ENCODE measurements around the gene TLCD3B.

Gene TLCD3B

DNA sequence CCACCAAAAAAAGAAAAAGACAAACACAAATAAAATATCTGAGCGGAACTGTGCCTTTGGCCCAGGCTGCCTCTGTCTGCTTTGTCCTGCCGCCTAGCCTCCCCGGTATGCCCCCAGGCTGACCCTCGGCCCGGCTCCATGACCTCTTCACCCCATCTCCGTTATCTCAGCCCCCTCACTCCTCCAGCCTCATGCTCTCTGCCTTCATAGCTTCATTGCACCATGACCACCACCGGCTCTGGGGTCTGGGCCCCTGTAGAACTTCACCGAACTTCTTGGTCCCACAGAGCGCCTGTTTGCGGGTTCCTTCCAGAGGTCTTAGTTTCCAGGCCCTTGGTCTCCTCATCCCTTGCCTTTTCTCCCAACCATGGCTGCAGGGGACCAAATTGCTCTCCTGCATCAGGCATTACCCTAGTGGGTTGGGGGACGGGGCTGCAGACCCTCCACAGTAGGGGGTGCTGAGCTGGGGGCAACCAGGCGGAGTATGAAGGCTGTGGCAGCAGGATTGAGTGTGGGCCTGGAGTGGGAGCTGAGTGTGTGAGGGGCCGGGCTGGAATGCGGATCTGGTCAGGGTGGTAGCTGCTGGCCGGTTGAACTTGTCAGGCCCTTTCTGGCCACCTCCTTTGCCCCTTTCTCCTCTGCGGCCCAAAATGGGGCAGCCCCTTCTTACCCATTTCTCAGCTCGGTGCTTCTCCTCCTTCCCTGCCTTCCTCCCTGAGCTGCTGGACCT, 42.6 kb downstream of the TLCD3B start:
- TF ChIP-seq, protein P1, sequence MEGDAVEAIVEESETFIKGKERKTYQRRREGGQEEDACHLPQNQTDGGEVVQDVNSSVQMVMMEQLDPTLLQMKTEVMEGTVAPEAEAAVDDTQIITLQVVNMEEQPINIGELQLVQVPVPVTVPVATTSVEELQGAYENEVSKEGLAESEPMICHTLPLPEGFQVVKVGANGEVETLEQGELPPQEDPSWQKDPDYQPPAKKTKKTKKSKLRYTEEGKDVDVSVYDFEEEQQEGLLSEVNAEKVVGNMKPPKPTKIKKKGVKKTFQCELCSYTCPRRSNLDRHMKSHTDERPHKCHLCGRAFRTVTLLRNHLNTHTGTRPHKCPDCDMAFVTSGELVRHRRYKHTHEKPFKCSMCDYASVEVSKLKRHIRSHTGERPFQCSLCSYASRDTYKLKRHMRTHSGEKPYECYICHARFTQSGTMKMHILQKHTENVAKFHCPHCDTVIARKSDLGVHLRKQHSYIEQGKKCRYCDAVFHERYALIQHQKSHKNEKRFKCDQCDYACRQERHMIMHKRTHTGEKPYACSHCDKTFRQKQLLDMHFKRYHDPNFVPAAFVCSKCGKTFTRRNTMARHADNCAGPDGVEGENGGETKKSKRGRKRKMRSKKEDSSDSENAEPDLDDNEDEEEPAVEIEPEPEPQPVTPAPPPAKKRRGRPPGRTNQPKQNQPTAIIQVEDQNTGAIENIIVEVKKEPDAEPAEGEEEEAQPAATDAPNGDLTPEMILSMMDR (conservative IDR thresholded peaks at IDR 0.05) = no peak
- TF ChIP-seq ZFX (IDR thresholded peaks at IDR 0.05) = no peak
- H3K27ac ChIP-seq = no peak overlapping the region

DNA sequence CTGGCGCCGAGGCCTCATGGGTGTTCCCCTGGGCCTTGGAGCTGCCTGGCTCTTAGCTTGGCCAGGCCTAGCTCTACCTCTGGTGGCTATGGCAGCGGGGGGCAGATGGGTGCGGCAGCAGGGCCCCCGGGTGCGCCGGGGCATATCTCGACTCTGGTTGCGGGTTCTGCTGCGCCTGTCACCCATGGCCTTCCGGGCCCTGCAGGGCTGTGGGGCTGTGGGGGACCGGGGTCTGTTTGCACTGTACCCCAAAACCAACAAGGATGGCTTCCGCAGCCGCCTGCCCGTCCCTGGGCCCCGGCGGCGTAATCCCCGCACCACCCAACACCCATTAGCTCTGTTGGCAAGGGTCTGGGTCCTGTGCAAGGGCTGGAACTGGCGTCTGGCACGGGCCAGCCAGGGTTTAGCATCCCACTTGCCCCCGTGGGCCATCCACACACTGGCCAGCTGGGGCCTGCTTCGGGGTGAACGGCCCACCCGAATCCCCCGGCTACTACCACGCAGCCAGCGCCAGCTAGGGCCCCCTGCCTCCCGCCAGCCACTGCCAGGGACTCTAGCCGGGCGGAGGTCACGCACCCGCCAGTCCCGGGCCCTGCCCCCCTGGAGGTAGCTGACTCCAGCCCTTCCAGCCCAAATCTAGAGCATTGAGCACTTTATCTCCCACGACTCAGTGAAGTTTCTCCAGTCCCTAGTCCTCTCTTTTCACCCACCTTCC, 43.5 kb downstream of the TLCD3B start:
- no peak overlapping the region for H3K27ac ChIP-seq
- TF ChIP-seq ZFX (IDR thresholded peaks at IDR 0.05) = no peak
- TF ChIP-seq, protein P1 (conservative IDR thresholded peaks at IDR 0.05) = no peak

DNA sequence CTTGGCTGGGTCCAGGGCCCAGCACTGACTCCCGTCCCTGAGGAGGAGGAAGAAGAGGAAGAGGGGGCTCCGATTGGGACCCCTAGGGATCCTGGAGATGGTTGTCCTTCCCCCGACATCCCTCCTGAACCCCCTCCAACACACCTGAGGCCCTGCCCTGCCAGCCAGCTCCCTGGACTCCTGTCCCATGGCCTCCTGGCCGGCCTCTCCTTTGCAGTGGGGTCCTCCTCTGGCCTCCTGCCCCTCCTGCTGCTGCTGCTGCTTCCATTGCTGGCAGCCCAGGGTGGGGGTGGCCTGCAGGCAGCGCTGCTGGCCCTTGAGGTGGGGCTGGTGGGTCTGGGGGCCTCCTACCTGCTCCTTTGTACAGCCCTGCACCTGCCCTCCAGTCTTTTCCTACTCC, 44.1 kb downstream of the TLCD3B start:
- no peak overlapping the region for H3K27ac ChIP-seq
- TF ChIP-seq, protein P1 (conservative IDR thresholded peaks at IDR 0.05) = no peak
- no peak for TF ChIP-seq ZFX (IDR thresholded peaks at IDR 0.05)

DNA sequence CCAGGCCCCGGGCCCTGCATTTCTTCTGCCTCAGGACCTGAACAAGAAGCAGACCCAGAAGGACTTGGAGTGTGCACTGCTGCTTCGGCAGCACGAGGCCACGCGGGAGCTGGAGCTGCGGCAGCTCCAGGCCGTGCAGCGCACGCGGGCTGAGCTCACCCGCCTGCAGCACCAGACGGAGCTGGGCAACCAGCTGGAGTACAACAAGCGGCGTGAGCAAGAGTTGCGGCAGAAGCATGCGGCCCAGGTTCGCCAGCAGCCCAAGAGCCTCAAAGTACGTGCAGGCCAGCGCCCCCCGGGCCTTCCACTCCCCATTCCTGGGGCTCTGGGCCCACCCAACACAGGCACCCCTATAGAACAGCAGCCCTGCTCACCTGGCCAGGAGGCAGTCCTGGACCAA, 44.8 kb downstream of the TLCD3B start:
- H3K27ac ChIP-seq = no peak overlapping the region
- TF ChIP-seq, protein P1 (conservative IDR thresholded peaks at IDR 0.05) = no peak
- TF ChIP-seq ZFX (IDR thresholded peaks at IDR 0.05) = no peak

DNA sequence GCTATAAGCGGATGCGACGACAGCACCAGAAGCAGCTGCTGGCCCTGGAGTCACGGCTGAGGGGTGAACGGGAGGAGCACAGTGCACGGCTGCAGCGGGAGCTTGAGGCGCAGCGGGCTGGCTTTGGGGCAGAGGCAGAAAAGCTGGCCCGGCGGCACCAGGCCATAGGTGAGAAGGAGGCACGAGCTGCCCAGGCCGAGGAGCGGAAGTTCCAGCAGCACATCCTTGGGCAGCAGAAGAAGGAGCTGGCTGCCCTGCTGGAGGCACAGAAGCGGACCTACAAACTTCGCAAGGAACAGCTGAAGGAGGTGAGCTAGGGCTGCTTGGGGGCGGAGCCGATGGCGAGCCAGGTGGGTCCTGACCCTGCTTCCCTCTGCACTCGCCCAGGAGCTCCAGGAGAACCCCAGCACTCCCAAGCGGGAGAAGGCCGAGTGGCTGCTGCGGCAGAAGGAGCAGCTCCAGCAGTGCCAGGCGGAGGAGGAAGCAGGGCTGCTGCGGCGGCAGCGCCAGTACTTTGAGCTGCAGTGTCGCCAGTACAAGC, 45.7 kb downstream of the TLCD3B start:
- H3K27ac ChIP-seq = no peak overlapping the region
- TF ChIP-seq, protein P1 (conservative IDR thresholded peaks at IDR 0.05) = no peak
- TF ChIP-seq ZFX (IDR thresholded peaks at IDR 0.05) = no peak

DNA sequence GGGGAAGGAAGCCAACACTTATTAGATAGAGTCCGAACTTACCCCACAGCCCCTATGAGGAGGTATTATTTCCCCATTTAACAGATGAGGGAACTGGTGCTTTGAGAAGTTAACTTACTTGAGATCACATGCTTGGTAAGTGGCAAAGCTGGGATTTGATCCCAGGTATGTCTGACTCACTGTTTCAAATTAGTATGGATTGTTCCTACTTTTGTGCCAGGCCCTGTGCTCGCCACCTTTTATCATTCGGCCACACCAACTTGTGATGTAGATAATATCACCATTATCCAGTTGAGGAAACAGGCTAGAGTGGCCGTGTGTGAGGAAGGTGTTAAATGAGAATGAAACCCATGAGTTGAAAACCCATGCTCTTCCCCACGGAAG, 46.3 kb downstream of the TLCD3B start:
- no peak overlapping the region for H3K27ac ChIP-seq
- TF ChIP-seq, protein P1 (conservative IDR thresholded peaks at IDR 0.05) = no peak
- TF ChIP-seq ZFX (IDR thresholded peaks at IDR 0.05) = no peak

DNA sequence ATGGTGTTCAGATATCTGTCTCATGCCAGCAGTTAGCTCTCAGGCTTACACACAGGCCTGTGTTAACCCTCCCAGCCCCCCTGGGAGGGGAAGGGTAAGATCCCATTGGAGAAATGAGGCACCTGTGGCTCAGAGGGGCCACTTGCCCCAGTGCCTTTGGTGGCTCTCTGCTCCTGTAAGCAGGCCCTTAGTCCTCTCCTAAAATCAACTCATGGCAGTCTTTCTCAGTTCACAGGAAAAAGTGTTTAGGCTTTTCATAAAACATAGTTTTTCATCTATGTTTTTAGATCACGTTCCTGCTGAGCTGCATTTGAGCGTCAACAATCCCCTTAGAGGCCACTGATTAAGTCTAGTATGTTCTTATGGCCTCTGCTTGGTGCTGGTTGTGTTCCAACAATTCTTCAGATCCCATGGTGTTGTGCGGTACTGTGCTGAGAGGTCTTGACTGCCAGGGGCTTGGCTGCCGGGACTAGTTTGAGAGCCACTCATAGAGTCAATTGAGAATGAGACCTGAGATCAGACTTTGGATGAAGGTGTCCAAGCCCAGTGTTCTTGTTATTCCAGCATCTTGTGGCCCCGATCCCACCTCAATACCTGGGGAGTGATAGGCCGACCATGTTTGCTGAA, 46.8 kb downstream of the TLCD3B start:
- H3K27ac ChIP-seq = no peak overlapping the region
- TF ChIP-seq ZFX (IDR thresholded peaks at IDR 0.05) = no peak
- TF ChIP-seq, protein P1 (conservative IDR thresholded peaks at IDR 0.05) = no peak
